ENCODE data around the gene CHCHD6.

The CHCHD6 gene

DNA sequence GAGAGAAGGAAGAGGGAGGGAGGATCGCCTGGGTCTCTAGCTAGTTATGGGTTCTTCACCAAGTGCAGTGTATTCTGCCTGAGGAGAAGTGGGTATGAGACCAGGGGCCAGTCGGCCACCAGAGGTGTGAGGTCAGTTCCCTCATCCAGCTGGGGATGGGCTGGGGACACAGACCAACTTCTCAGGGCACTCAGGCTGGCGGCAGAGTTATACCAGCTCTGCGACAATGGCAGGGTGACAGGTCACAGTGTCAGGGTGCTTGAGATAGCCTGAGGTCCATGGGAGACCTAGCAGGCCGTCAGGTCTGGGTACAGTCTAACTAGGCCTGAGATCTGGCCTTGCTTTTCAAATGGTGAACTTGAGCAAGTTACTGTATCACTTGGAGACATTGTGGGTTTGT lies 247.5 kb downstream of the CHCHD6 start:
- DNase-seq: no peak

- no peak for DNase-seq
These were observed 248.4 kb downstream of the CHCHD6 start for GRCh38 chr3:126952261-126952982.

- DNase-seq: no peak
These were observed 249.1 kb downstream of the CHCHD6 start for GRCh38 chr3:126952983-126953660.

DNA sequence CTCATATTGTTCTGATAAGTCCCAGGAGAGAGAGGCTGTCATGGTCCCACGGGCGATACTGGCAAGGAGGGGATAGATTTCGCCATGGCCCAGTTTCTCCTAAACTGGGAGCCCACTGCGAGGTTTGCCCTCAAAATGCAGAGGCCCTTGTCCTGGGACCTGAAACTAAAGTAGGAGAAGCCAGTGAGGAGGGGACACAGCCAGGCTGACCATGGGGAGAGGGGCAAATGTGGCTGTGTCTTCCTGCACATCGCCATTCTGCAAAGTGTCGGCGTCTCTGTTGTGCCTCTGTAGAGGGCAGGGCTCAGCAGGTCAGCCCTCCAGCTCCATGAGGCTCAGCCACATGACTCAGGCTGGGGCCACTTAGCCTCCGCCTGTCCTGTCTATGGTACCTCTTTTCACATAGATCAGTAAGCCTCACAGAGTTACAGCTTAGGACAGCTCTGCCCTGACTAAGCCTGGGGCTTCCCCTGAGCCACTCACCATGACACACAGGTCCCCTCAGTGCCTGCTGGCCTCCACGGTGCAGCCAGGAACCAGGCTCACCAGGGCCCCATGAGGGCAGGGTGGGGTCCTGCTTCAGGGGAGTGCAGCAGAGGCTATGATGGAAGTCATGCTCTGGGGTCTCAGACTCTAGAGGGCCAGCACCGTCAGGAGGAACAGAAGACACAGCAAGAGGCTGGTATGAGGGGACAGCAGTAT lies 250.3 kb downstream of the CHCHD6 start:
- DNase-seq: no peak

GRCh38 chr3:126955004-126955790 lies 251.2 kb downstream of the CHCHD6 start:
- DNase-seq: no peak

DNA sequence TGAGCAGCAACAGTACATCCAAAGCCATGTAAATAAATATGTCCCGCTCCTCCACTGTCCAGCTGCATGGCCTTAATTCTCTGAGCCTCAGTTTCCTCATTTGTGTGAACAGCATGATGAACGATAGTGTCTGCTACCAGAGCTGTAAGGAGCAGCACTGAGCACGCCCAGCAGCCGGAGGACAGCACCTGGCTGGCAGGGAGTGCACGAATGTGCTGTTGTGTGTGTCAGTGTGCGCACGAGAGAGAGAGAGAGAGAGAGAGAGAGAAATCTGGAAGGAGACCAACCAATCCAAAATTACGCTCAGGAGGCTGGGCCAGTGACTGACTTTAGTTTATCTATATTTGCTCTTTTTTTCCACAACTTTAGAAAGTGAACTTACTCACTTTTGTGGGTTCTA lies 252.3 kb downstream of the CHCHD6 start:
- no peak for DNase-seq

GRCh38 chr3:126956866-126957650 lies 253.0 kb downstream of the CHCHD6 start:
- no peak for DNase-seq

DNA sequence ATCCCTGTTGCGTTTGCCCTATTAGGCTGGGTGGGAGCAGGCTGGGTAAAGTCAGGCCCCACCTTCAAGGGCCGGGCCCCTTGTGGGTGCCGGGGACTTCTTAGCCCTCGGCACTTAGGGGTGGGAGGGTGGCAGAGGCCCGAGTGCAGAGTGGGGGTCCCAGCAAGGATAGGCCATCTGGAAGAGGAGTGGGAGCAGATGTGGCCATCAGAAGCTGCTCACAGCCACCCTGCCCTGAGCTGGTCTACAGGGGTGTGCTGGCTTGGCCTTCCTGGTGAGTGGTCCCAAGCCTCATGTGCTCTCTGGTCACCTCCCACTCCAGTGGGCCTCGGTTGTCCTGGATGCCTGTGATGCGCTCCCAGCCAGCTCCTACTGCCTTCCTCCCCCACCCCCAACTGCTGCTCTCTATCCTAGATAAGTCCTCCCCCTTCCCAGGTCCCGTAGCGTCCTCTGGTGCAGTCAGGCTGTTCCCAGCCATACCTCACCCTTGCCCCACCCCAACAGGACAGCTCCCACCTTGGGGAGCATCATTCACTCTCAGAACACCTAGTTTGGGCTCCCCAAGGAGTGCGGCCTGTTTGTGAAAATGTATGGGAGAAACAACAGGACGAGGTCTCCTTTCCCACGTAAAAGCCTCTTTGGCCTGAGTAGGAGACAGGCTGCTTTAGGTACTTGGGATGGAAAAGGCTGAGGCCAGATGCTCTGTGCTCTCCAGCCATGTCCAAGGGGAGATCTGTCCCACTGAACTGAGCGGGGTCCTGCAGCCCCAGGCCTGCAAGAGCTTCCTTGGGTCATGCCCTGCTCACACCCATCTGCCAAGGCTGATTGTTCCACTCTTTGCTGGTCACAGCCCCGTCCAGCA lies 254.0 kb downstream of the CHCHD6 start:
- DNase-seq: no peak

GRCh38 chr3:126958638-126959085 lies 254.6 kb downstream of the CHCHD6 start:
- no peak for DNase-seq

DNA sequence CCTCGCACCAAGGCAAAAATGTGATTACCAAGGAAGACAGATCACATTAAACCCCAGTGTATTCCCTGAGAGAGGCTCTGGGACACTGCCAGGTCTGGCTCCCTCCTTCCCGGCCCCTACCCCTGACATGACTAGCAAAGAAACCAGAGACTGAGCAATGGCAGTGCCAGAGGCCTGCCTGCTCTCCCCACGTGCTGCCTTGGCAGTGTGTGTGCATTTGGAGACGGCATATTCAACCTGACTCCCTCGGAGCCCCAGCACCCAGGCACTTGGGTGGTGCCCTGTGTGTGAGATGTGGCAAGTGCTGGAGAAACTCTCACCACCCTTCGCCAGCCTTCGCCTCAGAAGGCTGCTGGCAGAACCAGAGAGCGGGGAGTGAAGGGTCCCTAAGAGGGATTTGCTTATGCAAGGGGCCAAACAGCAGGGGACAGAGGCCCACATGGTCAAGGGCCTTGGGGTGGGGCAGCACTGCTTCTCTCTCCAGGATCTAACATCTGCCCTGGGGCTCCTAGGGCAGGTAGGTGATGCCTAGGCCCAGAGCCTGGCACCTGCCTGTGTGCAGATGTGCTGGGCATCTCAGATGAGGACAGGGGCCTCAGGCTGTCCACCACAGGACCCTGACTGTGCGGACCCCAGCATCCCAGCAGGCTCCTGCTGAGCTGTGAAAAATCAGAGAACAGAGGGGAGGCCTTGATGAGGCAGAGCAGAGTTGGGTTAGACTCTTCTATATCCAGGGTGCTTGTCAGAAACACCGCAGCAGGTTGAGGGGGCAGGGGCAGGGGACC lies 255.3 kb downstream of the CHCHD6 start:
- no peak for DNase-seq

DNA sequence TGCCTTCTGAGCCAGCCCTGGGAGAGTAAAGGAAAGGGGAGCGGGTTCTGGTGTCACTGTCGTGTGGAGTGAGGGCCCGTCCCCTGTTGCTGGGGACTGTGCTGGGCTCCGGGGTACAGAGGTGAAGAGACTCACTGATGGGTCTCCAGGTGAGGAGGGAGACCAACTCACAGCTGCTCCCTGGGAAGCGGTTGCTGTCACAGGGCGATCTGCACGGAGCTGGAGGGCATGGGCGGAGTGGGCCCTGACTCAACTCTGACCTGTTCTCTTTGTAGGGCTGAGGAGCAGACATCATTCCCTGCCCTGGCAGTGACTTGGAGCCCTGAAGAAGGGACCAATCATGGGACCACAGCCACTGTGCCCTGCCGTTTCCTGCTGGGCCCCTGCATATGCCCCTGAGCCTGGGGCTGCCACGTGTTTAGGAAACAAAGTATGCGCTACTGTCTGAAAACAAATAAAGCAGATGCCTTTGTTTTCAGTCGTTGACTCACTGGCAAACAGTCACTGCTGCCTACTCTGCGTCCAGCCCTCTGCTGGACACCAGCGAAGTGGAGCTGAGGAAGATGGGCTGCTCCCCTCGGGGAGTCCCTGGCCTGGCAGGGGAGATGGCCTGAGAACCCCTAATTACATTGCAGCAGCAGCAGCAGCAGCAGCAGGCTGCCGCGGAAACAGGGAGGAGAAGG lies 256.0 kb downstream of the CHCHD6 start:
- no peak for DNase-seq

DNA sequence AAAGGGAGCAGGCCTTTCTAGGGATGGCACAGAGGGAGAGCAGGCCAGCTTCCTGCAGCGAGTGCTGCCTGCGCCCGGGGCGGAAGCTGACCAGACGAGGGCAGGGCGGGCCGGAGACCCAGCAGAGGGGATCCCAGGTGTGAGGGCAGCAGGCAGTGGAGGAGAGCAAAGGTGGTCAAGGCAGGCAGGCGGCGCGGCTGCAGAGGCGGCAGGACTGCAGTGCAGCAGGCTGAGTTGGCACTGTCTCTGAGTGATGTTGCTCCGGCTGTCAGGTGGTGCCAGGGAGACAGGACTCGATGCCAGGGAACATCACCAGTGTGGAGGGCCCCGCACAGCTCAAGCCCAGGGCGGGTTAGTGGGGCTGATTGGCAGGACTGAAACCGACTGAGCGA lies 256.6 kb downstream of the CHCHD6 start:
- no peak for DNase-seq

DNA sequence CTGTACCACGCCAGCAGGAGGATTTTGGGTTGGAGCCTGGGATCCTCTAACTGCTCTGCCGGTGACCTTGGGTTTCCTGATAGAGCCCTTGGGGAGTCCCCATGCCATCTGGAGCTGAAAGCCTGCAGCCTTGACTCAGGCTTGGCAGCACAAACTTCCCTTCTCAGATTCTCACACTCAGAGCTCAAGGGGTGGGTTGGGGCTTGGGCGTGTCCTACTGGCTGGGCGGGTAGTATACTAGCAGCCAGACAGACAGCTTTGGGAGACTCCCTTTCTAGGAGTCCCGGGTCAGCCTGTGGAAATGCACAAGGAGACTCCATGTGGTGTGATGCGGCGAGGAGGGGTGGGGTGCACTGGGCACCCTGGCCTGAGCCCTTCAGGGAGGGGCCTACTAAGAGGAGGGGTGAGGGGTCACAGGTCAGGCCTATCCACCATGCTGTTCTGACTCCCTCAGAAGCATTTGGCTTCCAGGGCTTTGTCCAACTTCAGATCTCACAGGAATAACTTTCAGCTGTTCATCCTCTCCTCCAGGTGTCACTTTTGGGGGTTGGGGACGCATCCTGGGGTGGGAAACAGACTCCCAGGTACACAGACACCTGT lies 257.3 kb downstream of the CHCHD6 start:
- DNase-seq: no peak

GRCh38 chr3:126961791-126962461 lies 257.9 kb downstream of the CHCHD6 start:
- DNase-seq: no peak

DNA sequence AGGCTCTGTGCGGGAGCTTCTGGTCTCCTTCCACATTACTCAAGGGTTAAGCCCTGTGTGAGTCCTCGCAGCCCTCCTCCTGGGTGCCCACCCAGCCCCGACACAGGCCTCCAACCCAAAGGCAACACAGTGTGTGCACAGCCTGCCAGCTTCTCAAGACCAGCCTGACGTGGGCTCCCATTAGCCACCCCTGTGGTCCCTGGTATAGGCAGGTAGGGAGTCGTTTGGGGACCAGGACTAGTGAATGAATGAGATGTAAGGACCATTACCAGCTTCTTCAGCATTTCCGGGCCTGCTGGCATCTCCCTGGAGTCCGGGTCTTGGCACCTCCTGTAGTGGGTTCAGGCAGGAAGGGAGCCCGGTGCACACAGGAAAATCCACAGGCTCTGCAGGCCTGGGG lies 258.7 kb downstream of the CHCHD6 start:
- no peak for DNase-seq

DNA sequence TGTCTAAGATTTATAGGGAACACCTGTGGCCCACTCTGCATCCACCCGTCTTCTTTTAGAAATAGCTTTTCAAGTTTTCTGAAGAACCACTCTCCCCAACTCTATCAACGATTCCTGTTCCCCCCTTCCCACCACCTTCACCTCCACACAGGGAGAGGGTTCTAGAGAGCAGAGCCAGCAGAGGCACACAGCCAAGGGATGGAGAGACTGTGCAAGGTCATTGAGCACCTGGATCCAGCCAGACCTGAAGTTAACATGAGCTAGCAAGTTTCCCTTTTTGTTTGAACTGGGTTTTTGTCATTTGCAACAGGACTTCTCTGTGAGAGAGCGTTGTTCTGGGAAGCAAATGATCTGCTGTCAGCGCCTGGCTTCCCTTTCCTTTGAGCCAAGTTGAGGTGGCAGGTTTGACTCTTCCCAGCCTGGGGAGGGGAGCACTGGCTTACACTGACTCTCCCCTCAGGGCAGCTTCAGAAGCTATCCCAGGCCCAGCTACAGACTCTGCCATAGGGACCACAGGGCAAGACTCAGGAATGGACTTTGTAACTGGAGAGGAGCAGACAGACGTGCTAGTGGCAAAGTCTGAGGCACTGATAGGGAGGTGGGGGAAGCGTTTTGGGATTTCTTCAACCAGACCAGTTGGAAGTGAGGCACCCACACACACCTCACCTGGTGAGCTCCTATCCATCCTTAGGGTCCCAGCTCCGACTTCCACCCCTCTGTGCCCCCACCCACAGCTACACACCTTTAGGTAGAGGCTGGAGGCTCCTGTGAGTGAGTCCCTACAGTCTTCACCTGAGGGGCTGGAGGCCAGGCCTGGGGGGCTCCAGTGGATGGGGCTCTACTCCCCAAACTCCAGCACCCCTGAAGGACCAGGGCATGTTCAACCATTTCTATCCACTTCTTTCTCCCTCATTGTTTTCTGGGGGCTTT lies 259.5 kb downstream of the CHCHD6 start:
- no peak for DNase-seq

GRCh38 chr3:126964261-126964660 lies 260.2 kb downstream of the CHCHD6 start:
- no peak for DNase-seq

- no peak for DNase-seq
These were observed 260.9 kb downstream of the CHCHD6 start for GRCh38 chr3:126964950-126965349.
